H1 (cell line): ENCODE data around the gene PRKAR2B.

ENCODE experiments used
- ATF2 ChIP-seq: IDR thresholded peaks from 2 replicates; pipeline ENCODE4 v1.6.1; 2012; ENCODE audit warnings: low read length, inconsistent platforms
- CTCF ChIP-seq, 3 experiments: IDR thresholded peaks; 1 replicate in 2 of 3; 2 replicates in 1 of 3; pipeline versions ENCODE4 v1.5.1 to v1.6.1; 2011; ENCODE audit warnings: low read length in 3 of 3, mild to moderate bottlenecking in 3 of 3, inconsistent platforms in 2 of 3, low read depth in 1 of 3, moderate library complexity in 1 of 3; ENCODE audit not compliant: insufficient read depth in 1 of 3; ENCODE audit errors: control extremely low read depth in 1 of 3
- RXRA ChIP-seq: IDR thresholded peaks from 2 replicates; pipeline ENCODE4 v1.6.1; 2011; ENCODE audit warnings: low read depth, mild to moderate bottlenecking, low read length, moderate library complexity; ENCODE audit not compliant: insufficient read depth
- SIRT6 ChIP-seq: IDR thresholded peaks from one replicate; pipeline ENCODE4 v1.7.1; 2012; ENCODE audit warnings: low read length, inconsistent platforms

GRCh38 chr7:107041097-107041496 lies 3.4 kb upstream of the PRKAR2B start:
- TF ChIP-seq CTCF (IDR thresholded peaks at IDR 0.05; ENCODE audit: control extremely low read depth in 1 of 3, insufficient read depth in 1 of 3, low read depth in 1 of 3, low read length in 3 of 3) (no peak), SIRT6 (no peak), ATF2 (no peak), RXRA (no peak)
